Kidney (tissue), 14 donors: Measurements from ENCODE around the gene SLC35F1. TPM values are rescaled to one million over a fixed set of nuclear protein-coding genes. Genes with fewer than 3 reads are reported as not detected.

ENCODE experiments used
- DNase-seq, 5 donors: peaks; one replicate each; pipeline ENCODE4 v3.0.0-alpha.2; 2013 to 2020
- FAIRE-seq: peaks from 2 replicates; lab custom pipeline; 2012; peaks lifted over from hg19 to GRCh38; lab: Jason Lieb, UNC
- H3K27ac ChIP-seq, 2 donors: one replicate each; pipeline ENCODE4 v1.7.0; 2013; ENCODE audit warnings: low read depth in 2 of 2, low read length in 2 of 2, inconsistent platforms in 1 of 2
- H3K27me3 ChIP-seq: one replicate; pipeline ENCODE4 v1.7.1; 2013; ENCODE audit warnings: low read length, inconsistent platforms; ENCODE audit not compliant: control insufficient read depth, insufficient read depth
- H3K36me3 ChIP-seq, 3 donors: one replicate each; pipeline versions ENCODE4 v1.7.0 to v1.7.1; 2013; ENCODE audit warnings: low read length in 3 of 3, control low read depth in 1 of 3, inconsistent platforms in 1 of 3; ENCODE audit not compliant: insufficient read depth in 3 of 3, control insufficient read depth in 2 of 3
- H3K4me1 ChIP-seq, 3 donors: one replicate each; pipeline versions ENCODE4 v1.7.0 to v1.7.1; 2013; ENCODE audit warnings: low read length in 3 of 3, inconsistent platforms in 1 of 3, low read depth in 1 of 3; ENCODE audit not compliant: control insufficient read depth in 2 of 3, insufficient read depth in 2 of 3
- H3K4me3 ChIP-seq, 3 donors: one replicate each; pipeline versions ENCODE4 v1.7.0 to v1.8.1; 2013; ENCODE audit warnings: low read length in 3 of 3, control low read depth in 1 of 3, inconsistent platforms in 1 of 3
- H3K9ac ChIP-seq, 3 donors: one replicate each; pipeline versions ENCODE4 v1.7.0 to v1.7.1; 2013; ENCODE audit warnings: low read length in 3 of 3, control low read depth in 1 of 3, inconsistent platforms in 1 of 3
- H3K9me3 ChIP-seq, 3 donors: one replicate each; pipeline versions ENCODE4 v1.7.0 to v1.7.1; 2013; ENCODE audit warnings: low read length in 3 of 3, control low read depth in 1 of 3, inconsistent platforms in 1 of 3; ENCODE audit not compliant: control insufficient read depth in 2 of 3, insufficient read depth in 1 of 3
- intact Hi-C: fragments of 100-400 bp; cut with DNase I; formaldehyde crosslinking; loops from one replicate; pipeline ENCODE4 v1.11.1; 2022
- polyA plus RNA-seq: library from polyadenylated mRNA; stranded (reverse); fragments of 350-450 nt; fragmentation: Illumina TruSeq; extraction: RNeasy Lipid Tissue Mini Kit (QIAGEN cat#74804); gene quantifications from one replicate; pipeline ENCODE4 v1.2.3, GENCODE V29; 2014; ENCODE audit warnings: low read depth, low replicate concordance; ENCODE audit not compliant: insufficient read depth
- total RNA-seq: library from RNA; stranded (reverse); fragmentation: NEBNext Ultra II Directional; extraction: Animal tissue kit (Norgen Biotek cat#: 25700); gene quantifications from one replicate; pipeline ENCODE4 v1.2.1, GENCODE V29; 2021
- TF ChIP-seq, protein P1 (sequence below): IDR thresholded peaks from 3 replicates; pipeline ENCODE4 v1.5.1; 2012; ENCODE audit warnings: mild to moderate bottlenecking, moderate library complexity, borderline replicate concordance; ENCODE audit not compliant: insufficient read depth; ENCODE audit errors: extremely low read depth
- donor health status: control.
- donor health status: control.
- donor health status: control.
- donor health status: control.
- donor health status: control.
- donor health status: DM: yes; HTN: yes; CAD: no.
- donor health status: Normal renal cell carcinoma (clear cell type).

SLC35F1 gene
- total and polyA plus RNA-seq, 2 donors from 2014 or later = 0.28 to 0.63 TPM

DNA sequence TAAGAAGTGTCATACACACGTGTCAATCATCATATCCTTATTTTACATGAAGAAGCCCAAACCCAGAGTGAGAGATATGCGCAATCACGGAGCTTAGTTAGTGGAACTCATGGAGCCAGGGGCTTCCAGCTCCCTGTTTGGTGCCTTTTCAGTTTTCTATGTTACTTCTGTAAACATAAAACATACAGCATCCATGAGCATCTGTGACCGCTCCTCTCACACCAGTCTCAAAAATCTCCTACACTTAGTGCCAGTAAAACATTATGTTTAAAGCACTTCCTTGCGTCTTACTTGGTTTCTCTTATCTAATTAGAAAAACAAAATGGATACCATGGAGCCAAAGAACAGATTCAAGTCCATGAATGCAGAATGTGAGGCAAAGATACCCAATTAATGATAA is 240.4 kb downstream of the SLC35F1 start:
- DNase-seq (no peak), FAIRE-seq (no peak)
- Histone ChIP-seq H3K4me3 (no peak overlapping the region), H3K9ac (no peak overlapping the region), H3K27me3 (no peaks in the 10 kb centered on the region), H3K9me3 (no peaks in the 10 kb centered on the region), H3K27ac (no peak overlapping the region), H3K4me1 (no peaks in the 10 kb centered on the region), H3K36me3 (no peaks in the 10 kb centered on the region)
- TF ChIP-seq, protein P1, sequence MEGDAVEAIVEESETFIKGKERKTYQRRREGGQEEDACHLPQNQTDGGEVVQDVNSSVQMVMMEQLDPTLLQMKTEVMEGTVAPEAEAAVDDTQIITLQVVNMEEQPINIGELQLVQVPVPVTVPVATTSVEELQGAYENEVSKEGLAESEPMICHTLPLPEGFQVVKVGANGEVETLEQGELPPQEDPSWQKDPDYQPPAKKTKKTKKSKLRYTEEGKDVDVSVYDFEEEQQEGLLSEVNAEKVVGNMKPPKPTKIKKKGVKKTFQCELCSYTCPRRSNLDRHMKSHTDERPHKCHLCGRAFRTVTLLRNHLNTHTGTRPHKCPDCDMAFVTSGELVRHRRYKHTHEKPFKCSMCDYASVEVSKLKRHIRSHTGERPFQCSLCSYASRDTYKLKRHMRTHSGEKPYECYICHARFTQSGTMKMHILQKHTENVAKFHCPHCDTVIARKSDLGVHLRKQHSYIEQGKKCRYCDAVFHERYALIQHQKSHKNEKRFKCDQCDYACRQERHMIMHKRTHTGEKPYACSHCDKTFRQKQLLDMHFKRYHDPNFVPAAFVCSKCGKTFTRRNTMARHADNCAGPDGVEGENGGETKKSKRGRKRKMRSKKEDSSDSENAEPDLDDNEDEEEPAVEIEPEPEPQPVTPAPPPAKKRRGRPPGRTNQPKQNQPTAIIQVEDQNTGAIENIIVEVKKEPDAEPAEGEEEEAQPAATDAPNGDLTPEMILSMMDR = no peak
- intact Hi-C loops = no loop called here

DNA sequence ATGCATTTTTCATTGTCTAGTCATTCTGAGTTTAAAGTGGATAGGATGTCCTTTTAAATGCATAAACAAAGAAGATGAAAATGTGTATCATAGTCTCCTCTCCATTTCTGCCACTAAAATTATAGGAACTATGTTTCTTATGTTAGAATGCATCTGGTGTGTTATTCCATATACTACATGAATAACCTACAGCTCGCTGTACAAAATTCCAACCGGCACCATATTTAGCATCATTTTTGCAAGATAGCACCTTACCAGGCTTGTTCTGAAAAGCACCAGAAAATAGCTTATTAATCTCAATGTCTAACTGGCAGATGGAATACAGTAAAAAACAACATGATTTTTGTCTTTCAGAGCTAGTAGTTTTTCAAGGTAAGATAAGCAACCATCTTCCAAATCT is 241.5 kb downstream of the SLC35F1 start:
- no peak for FAIRE-seq

DNA sequence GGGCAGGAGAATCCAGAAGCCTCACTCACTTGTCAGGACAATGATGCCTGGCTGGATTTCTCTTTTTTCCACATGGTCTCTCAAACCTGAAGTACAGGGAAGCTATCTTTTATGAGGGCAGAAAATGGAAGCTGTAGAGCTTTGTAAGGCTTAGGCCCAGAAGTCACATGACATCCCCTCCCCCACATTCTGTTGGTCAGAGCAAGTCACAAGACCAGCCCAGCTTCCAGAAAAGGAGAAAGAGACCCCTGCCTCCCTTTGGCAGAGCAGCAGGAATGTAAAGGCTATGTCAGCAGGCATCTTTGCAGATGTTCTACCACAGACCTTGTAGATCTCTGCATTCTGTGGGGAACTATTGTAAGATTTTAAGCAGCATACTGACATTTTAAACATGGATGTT is 245.5 kb downstream of the SLC35F1 start:
- TF ChIP-seq, protein P1 = no peak
- DNase-seq (no peak), FAIRE-seq (no peak)
- H3K27me3 ChIP-seq = no peaks in the 10 kb centered on the region
- intact Hi-C loops = no loop called here
- H3K4me1 ChIP-seq = no peaks in the 10 kb centered on the region
- no peaks in the 10 kb centered on the region for H3K9me3 ChIP-seq
- H3K36me3 ChIP-seq = no peaks in the 10 kb centered on the region
- H3K27ac ChIP-seq = no peak overlapping the region
- H3K4me3 ChIP-seq = no peak overlapping the region
- H3K9ac ChIP-seq = no peak overlapping the region

More for the DNA sequence above, 241.5 kb downstream of the SLC35F1 start:
- no peak overlapping the region for H3K27ac ChIP-seq
- no peak overlapping the region for H3K4me3 ChIP-seq
- DNase-seq = no peak
- H3K4me1 ChIP-seq = no peaks in the 10 kb centered on the region
- H3K9ac ChIP-seq = no peak overlapping the region
- TF ChIP-seq, protein P1 = no peak
- intact Hi-C loops = no loop called here
- no peaks in the 10 kb centered on the region for H3K27me3 ChIP-seq
- H3K9me3 ChIP-seq = no peaks in the 10 kb centered on the region
- H3K36me3 ChIP-seq = no peaks in the 10 kb centered on the region

- FAIRE-seq (no peak), DNase-seq (no peak)
- intact Hi-C loops = no loop called here
- Histone ChIP-seq H3K27ac (no peak overlapping the region), H3K4me3 (no peak overlapping the region), H3K9ac (no peak overlapping the region), H3K9me3 (no peaks in the 10 kb centered on the region), H3K27me3 (no peaks in the 10 kb centered on the region), H3K4me1 (no peaks in the 10 kb centered on the region), H3K36me3 (no peaks in the 10 kb centered on the region)
- TF ChIP-seq, protein P1 = no peak
Measured at GRCh38 chr6:118161343-118161742, 254.3 kb downstream of the SLC35F1 start.
